ENCODE data around the gene HIGD1B. TPM values are rescaled to one million over a fixed set of nuclear protein-coding genes. Genes with fewer than 3 reads are reported as not detected.

Gene HIGD1B
- total RNA-seq (2022; extraction: Qiagen RNA extraction): not detected in 5 replicates

GRCh38 chr17:44847586-44847985 lies at the start of gene HIGD1B:
TSS of gene HIGD1B (plus strand) at chr17:44847883. CDS start at chr17:44848153, 270 bp downstream.

GRCh38 chr17:44829523-44830358 lies 17.9 kb upstream of the HIGD1B start, which contains the start of gene GJC1:
TSS of gene GJC1 (minus strand) at chr17:44830287. CDS start at chr17:44805817, 24,470 bp downstream.

GRCh38 chr17:44899074-44899782 lies 51.5 kb downstream of the HIGD1B start, which contains the start of gene EFTUD2:
TSS of gene EFTUD2 (minus strand) at chr17:44899445. CDS start at chr17:44894521, 4,924 bp downstream.

Other genes with a start within 250 kb of the HIGD1B start
- 1.7 to 3.5 TPM (median 2.2 TPM) in 5 replicates for gene MEIOC, start 191.4 kb upstream of the HIGD1B start, total RNA-seq (2022; extraction: Qiagen RNA extraction)
- gene CCDC43, start 158.1 kb upstream of the HIGD1B start, total RNA-seq (2022; extraction: Qiagen RNA extraction): 27.0 to 34.3 TPM (median 29.6 TPM) in 5 replicates
- 20.0 to 28.4 TPM (median 23.0 TPM) in 5 replicates for gene DBF4B, start 139.2 kb upstream of the HIGD1B start, total RNA-seq (2022; extraction: Qiagen RNA extraction)
- gene ADAM11, start 88.9 kb upstream of the HIGD1B start, total RNA-seq (2022; extraction: Qiagen RNA extraction): 1.5 to 2.3 TPM (median 2.0 TPM) in 5 replicates
- 24.2 to 32.0 TPM (median 27.0 TPM) in 5 replicates for gene GJC1, start 17.6 kb upstream of the HIGD1B start, total RNA-seq (2022; extraction: Qiagen RNA extraction)
- 139 to 151 TPM (median 147 TPM) in 5 replicates for gene EFTUD2, start 51.6 kb downstream of the HIGD1B start, total RNA-seq (2022; extraction: Qiagen RNA extraction)
- 0.27 to 1.1 TPM (median 0.67 TPM) in 5 replicates for gene GFAP, start 67.6 kb downstream of the HIGD1B start, total RNA-seq (2022; extraction: Qiagen RNA extraction)
- 27.3 to 41.2 TPM (median 39.2 TPM) in 5 replicates for gene KIF18B, start 99.9 kb downstream of the HIGD1B start, total RNA-seq (2022; extraction: Qiagen RNA extraction)
- gene C1QL1, start 120.4 kb downstream of the HIGD1B start, total RNA-seq (2022; extraction: Qiagen RNA extraction): 16.2 to 33.3 TPM (median 28.4 TPM) in 5 replicates
- gene DCAKD, start 203.7 kb downstream of the HIGD1B start, total RNA-seq (2022; extraction: Qiagen RNA extraction): 14.5 to 19.0 TPM (median 18.0 TPM) in 5 replicates
- 174 to 303 TPM (median 184 TPM) in 5 replicates for gene NMT1, start 213.4 kb downstream of the HIGD1B start, total RNA-seq (2022; extraction: Qiagen RNA extraction)

Data from A549 treated with Mapracorat at 1 μM for 4 hours (cell line).